Colonic mucosa (tissue), 4 donors: Measurements from ENCODE around the gene PAGE5. TPM values are rescaled to one million over a fixed set of nuclear protein-coding genes. Genes with fewer than 3 reads are reported as not detected.

Experiments used
- DNase-seq: peaks from one replicate; pipeline ENCODE4 v3.0.0-alpha.2; 2020
- H3K27ac ChIP-seq: fragments of 200-600 bp; one replicate; pipeline ENCODE4 v1.8.0; 2021
- H3K27me3 ChIP-seq: fragments of 200-600 bp; one replicate; pipeline ENCODE4 v1.8.0; 2021
- H3K36me3 ChIP-seq: fragments of 200-600 bp; one replicate; pipeline ENCODE4 v1.8.0; 2021
- H3K4me1 ChIP-seq: fragments of 200-600 bp; one replicate; pipeline ENCODE4 v1.8.0; 2021; ENCODE audit warnings: mild to moderate bottlenecking
- H3K4me3 ChIP-seq: fragments of 200-600 bp; one replicate; pipeline ENCODE4 v1.8.0; 2021
- H3K9ac ChIP-seq, 2 donors: one replicate each; pipeline ENCODE4 v1.7.0; 2013; ENCODE audit warnings: control low read depth in 2 of 2, low read depth in 2 of 2, low read length in 2 of 2
- H3K9me3 ChIP-seq: fragments of 200-600 bp; one replicate; pipeline ENCODE4 v1.8.0; 2021
- intact Hi-C: fragments of 100-400 bp; cut with DNase I; formaldehyde crosslinking; loops from one replicate; pipeline ENCODE4 v1.14.1; 2022
- total RNA-seq, 2 donors: library from RNA; stranded (reverse); fragmentation: NEBNext Ultra II Directional in 1 of 2; extraction: Animal tissue kit (Norgen Biotek cat#: 25700) in 1 of 2; gene quantifications; one replicate each; pipeline ENCODE4 v1.2.1, GENCODE V29; 2021
- TF ChIP-seq, protein P1 (sequence below): fragments of 200-600 bp; IDR thresholded peaks from one replicate; pipeline ENCODE4 v1.8.0; 2022; ENCODE audit warnings: antibody characterized with exemption, mild to moderate bottlenecking
- donor health status: healthy.
- donor health status: DM: no; HTN: no; CAD: no.
- donor health status: DM: no; HTN: no; CAD: no.

Gene PAGE5
- total RNA-seq, 2 donors from 2014 or later, result not detected

DNA sequence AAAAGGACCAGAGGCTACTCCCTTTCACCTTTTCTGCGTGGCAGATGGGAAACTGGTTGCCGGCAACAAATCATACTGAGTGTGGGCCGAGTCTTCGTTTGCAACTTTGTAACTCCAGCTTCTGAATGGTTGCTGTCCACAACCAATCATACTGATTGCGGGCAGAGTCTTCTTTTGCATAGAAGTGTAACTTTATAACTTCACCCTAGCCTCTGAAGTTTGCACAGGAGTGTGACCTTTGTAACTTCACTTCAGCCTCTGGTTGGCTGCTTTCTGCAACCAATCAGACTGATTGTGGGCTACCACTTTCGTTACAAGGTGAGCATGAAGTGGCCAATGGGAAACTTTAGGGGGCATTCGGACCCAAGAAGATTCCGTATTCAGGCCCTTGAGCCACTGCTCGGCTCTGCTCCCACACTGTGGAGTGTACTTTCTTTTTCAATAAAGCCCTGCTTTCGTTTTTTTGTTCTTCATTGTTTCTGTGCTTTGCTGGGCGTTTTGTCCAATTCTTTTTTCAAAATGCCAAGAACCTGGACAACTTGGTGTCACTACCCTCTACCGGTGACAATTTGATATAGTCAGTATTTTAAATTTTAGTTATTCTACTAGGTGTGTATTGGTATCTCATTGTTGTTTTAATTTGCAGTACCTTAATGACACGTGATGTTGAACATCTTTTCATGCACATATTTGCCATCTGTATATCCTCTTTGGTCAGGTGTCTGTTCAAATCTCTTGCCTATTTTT lies 9.0 kb upstream of the PAGE5 start:
- Histone ChIP-seq H3K9ac (no peak overlapping the region), H3K9me3 (no peaks in the 10 kb centered on the region), H3K4me3 (no peak overlapping the region), H3K36me3 (no peaks in the 10 kb centered on the region), H3K27me3 (no peaks in the 10 kb centered on the region), H3K4me1 (no peaks in the 10 kb centered on the region), H3K27ac (no peak overlapping the region)
- DNase-seq, result no peak
- intact Hi-C loops, result no loop called here
- TF ChIP-seq, protein P1, sequence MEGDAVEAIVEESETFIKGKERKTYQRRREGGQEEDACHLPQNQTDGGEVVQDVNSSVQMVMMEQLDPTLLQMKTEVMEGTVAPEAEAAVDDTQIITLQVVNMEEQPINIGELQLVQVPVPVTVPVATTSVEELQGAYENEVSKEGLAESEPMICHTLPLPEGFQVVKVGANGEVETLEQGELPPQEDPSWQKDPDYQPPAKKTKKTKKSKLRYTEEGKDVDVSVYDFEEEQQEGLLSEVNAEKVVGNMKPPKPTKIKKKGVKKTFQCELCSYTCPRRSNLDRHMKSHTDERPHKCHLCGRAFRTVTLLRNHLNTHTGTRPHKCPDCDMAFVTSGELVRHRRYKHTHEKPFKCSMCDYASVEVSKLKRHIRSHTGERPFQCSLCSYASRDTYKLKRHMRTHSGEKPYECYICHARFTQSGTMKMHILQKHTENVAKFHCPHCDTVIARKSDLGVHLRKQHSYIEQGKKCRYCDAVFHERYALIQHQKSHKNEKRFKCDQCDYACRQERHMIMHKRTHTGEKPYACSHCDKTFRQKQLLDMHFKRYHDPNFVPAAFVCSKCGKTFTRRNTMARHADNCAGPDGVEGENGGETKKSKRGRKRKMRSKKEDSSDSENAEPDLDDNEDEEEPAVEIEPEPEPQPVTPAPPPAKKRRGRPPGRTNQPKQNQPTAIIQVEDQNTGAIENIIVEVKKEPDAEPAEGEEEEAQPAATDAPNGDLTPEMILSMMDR, result no peak

DNA sequence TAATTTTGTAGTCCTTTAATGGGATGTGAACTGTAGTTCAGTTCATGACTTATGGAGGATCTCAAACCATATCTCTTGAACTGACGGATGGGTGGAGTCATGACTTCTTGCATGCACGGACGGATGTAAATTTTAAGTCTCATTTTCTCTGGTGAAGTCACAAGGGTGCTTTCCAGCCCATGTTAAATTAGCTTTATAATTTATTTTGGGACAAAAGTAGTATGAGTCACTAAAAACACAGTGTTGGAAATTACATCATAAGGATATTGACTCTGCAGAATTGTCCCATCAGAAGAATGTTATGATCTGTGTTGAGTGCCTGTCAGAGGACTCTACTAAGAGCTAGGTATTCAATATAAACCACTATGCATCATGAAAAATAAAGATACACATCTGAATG lies 6.8 kb upstream of the PAGE5 start:
- intact Hi-C loops, result no loop called here
- TF ChIP-seq, protein P1, result no peak
- H3K9me3 ChIP-seq, result no peaks in the 10 kb centered on the region

DNA sequence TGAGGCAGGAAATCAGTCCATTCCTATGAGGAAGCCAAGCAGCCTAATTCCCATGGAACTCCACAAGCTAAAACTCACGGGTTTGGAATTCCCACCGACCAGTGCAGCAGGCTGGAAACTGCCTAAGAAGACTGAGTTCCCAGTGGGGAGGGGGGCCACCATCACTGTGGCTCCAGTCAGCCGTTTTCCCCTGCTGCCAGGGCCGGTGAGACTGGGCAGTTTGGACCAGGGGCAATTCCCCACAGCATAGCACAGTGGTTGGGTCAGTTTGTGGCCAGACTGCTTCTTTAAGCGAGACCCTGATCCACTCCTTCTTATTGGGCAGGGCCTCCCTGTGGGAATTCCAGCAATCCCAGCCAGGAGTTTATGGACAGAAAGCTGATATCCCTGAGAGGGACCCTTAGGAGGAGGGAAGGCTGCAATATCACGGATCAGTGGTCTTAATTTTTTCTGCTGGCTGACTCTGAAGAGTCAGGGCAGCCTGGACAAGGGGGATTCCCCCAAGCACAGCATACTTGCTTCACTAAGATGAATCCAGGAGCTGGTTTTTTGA lies 20.7 kb downstream of the PAGE5 start:
- Histone ChIP-seq H3K9me3 (no peaks in the 10 kb centered on the region), H3K36me3 (no peaks in the 10 kb centered on the region), H3K4me1 (no peaks in the 10 kb centered on the region), H3K9ac (no peak overlapping the region), H3K27me3 (no peaks in the 10 kb centered on the region), H3K27ac (no peak overlapping the region), H3K4me3 (no peak overlapping the region)
- TF ChIP-seq, protein P1, result no peak
- intact Hi-C loops, result no loop called here
- no peak for DNase-seq

More for the DNA sequence above, 6.8 kb upstream of the PAGE5 start:
- no peaks in the 10 kb centered on the region for H3K4me1 ChIP-seq
- H3K36me3 ChIP-seq, result no peaks in the 10 kb centered on the region
- no peak overlapping the region for H3K9ac ChIP-seq
- H3K27me3 ChIP-seq, result no peaks in the 10 kb centered on the region
- H3K4me3 ChIP-seq, result no peak overlapping the region
- DNase-seq, result no peak
- H3K27ac ChIP-seq, result no peak overlapping the region

DNA sequence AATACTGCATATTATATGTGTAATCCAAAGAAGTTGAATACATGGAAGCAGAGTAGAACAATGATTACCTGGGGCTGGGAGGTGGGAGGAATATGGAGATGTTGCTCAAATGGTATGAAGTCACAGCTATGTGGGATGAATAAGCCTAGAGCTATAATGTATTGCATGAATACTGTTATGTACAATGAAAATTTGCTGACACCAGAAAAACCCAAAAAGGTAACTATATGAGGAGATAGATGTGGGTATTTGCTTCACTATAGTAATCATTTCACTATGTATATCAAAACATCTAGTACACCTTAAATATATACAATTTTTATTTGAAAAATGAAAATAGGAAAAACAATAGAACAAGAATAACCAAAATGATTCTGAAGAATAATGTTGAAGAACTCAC lies 33.4 kb downstream of the PAGE5 start:
- H3K27ac ChIP-seq, result no peak overlapping the region
- no peak overlapping the region for H3K4me3 ChIP-seq
- H3K36me3 ChIP-seq, result no peaks in the 10 kb centered on the region
- intact Hi-C loops, result no loop called here
- no peaks in the 10 kb centered on the region for H3K4me1 ChIP-seq
- no peak for DNase-seq
- H3K9ac ChIP-seq, result no peak overlapping the region
- TF ChIP-seq, protein P1, result no peak
- no peaks in the 10 kb centered on the region for H3K9me3 ChIP-seq
- no peaks in the 10 kb centered on the region for H3K27me3 ChIP-seq

DNA sequence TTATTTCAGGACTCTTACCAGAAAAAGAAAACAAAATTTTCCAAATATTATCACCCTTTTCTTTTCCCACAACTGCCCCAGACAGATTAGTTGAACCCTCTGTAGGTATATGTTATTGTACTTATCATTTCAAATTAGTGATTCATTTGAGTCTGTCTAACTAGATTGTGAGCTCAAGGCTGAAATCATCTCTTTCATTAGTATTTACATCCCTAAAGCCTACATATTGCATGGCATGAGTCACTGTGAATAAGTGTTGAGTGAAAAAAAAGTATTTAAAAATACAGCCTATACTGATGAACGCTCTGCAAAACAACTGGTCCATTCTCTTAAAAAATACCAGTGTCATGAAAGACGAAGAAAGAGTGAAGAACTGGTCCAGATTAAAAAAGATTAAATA lies 40.7 kb downstream of the PAGE5 start:
- H3K27ac ChIP-seq, result no peak overlapping the region
- no peaks in the 10 kb centered on the region for H3K4me1 ChIP-seq
- no peak overlapping the region for H3K9ac ChIP-seq
- intact Hi-C loops, result no loop called here
- no peak for DNase-seq
- H3K36me3 ChIP-seq, result no peaks in the 10 kb centered on the region
- no peak overlapping the region for H3K4me3 ChIP-seq
- H3K27me3 ChIP-seq, result no peaks in the 10 kb centered on the region
- no peaks in the 10 kb centered on the region for H3K9me3 ChIP-seq
- TF ChIP-seq, protein P1, result no peak
